OCI-LY3 (cell line): ENCODE results near the gene JAK2.

Source experiments
- EZH2phosphoT487 ChIP-seq: fragments of 200-600 bp; shearing (Covaris generic); IDR thresholded peaks from 2 replicates; pipeline ENCODE4 v1.6.1; 2018; ENCODE audit warnings: antibody characterized with exemption, mixed run types, low read depth
- TF ChIP-seq, protein P1 (sequence below): fragments of 200-600, 300-600 bp; sonication (generic); IDR thresholded peaks from 2 replicates; pipeline ENCODE4 v1.5.1; 2014; ENCODE audit warnings: antibody characterized with exemption, low read length, low read depth

DNA sequence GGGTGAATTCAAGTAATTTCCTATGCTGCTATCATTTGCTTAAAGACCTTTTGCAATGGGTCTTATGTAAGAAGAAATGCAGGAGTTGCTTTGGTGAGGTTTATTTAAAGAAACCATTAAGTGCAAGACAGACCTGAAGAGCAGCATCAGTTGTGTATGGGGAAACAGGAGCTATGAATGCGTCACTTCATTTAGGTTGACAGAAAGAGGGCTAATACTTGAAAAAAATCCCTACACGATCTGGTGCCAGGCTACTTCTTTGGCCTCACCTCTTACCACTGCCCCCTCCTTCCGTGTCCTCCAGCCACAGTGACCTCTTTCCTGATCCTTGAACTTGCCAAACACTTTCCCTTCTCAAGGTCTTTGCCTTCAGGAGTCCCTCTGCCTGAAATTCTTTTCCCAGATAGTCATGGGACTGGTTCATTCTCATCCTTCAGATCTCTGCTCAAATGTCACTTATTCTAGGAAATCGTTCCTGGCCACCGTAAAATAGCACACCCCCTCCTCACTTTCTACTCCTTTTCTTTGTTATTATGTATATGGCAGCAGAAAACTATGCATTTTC is 1.4 kb upstream of the JAK2 start:
- TF ChIP-seq, protein P1, sequence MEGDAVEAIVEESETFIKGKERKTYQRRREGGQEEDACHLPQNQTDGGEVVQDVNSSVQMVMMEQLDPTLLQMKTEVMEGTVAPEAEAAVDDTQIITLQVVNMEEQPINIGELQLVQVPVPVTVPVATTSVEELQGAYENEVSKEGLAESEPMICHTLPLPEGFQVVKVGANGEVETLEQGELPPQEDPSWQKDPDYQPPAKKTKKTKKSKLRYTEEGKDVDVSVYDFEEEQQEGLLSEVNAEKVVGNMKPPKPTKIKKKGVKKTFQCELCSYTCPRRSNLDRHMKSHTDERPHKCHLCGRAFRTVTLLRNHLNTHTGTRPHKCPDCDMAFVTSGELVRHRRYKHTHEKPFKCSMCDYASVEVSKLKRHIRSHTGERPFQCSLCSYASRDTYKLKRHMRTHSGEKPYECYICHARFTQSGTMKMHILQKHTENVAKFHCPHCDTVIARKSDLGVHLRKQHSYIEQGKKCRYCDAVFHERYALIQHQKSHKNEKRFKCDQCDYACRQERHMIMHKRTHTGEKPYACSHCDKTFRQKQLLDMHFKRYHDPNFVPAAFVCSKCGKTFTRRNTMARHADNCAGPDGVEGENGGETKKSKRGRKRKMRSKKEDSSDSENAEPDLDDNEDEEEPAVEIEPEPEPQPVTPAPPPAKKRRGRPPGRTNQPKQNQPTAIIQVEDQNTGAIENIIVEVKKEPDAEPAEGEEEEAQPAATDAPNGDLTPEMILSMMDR = no peak
- no peak for TF ChIP-seq EZH2phosphoT487
